Neural progenitor cell (in vitro differentiated cells): ENCODE results near the gene KLRK1. TPM values are rescaled to one million over a fixed set of nuclear protein-coding genes. Genes with fewer than 3 reads are reported as not detected.

Experiments
- DNase-seq: peaks from one replicate; pipeline ENCODE4 v3.0.0-alpha.2; 2016; ENCODE audit warnings: low spot score
- H2AFZ ChIP-seq: fragments of 200-600 bp; sonication (generic); replicated peaks from 2 replicates; pipeline ENCODE4 v1.6.1; 2016; ENCODE audit warnings: antibody characterized with exemption
- H3F3A ChIP-seq: fragments of 200-600 bp; sonication (generic); 2 replicates; pipeline ENCODE4 v1.6.1; 2016; ENCODE audit warnings: antibody characterized with exemption, low read depth
- H3K27ac ChIP-seq: fragments of 200-600 bp; sonication (generic); 2 replicates; pipeline ENCODE4 v1.5.1; 2016; ENCODE audit warnings: mild to moderate bottlenecking
- H3K27me3 ChIP-seq: fragments of 200-600 bp; sonication (generic); 2 replicates; pipeline ENCODE4 v1.6.1; 2016; ENCODE audit warnings: mild to moderate bottlenecking, moderate library complexity
- H3K36me3 ChIP-seq: fragments of 200-600 bp; sonication (generic); 2 replicates; pipeline ENCODE4 v1.5.1; 2016
- H3K4me1 ChIP-seq: fragments of 200-600 bp; sonication (generic); 2 replicates; pipeline ENCODE4 v1.6.1; 2016; ENCODE audit warnings: mixed run types
- H3K4me2 ChIP-seq: fragments of 200-600 bp; sonication (generic); 2 replicates; pipeline ENCODE4 v1.6.1; 2016
- H3K4me3 ChIP-seq: fragments of 200-600 bp; sonication (generic); 2 replicates; pipeline ENCODE4 v1.5.1; 2016
- H3K79me2 ChIP-seq: fragments of 200-600 bp; sonication (generic); 2 replicates; pipeline ENCODE4 v1.6.1; 2016; ENCODE audit warnings: low read depth
- H3K9ac ChIP-seq: fragments of 200-600 bp; sonication (generic); 2 replicates; pipeline ENCODE4 v1.6.1; 2016
- H3K9me3 ChIP-seq: fragments of 200-600 bp; sonication (generic); 2 replicates; pipeline ENCODE4 v1.5.1; 2016; ENCODE audit warnings: low read depth
- H4K20me1 ChIP-seq: fragments of 200-600 bp; sonication (generic); 2 replicates; pipeline ENCODE4 v1.6.1; 2016; ENCODE audit warnings: low read depth
- H3K27ac Mint-ChIP-seq: 3 replicates; pipeline ENCODE4 v1.8.0; 2021; ENCODE audit warnings: mixed read lengths
- H3K27me3 Mint-ChIP-seq: 2 replicates; pipeline ENCODE4 v1.8.0; 2022; ENCODE audit warnings: low read depth, mild to moderate bottlenecking, inconsistent platforms, moderate library complexity, mixed read lengths; ENCODE audit not compliant: insufficient read depth
- H3K36me3 Mint-ChIP-seq: 3 replicates; pipeline ENCODE4 v1.8.0; 2021; ENCODE audit warnings: mixed read lengths
- H3K4me1 Mint-ChIP-seq: 3 replicates; pipeline ENCODE4 v1.8.0; 2021; ENCODE audit warnings: mixed read lengths
- H3K4me3 Mint-ChIP-seq: 3 replicates; pipeline ENCODE4 v1.8.0; 2021; ENCODE audit warnings: mild to moderate bottlenecking, moderate library complexity, mixed read lengths
- H3K9me3 Mint-ChIP-seq: 3 replicates; pipeline ENCODE4 v1.8.0; 2020; ENCODE audit warnings: mixed read lengths
- EZH2 ChIP-seq: fragments of 200-600 bp; sonication (generic); IDR thresholded peaks from 2 replicates; pipeline ENCODE4 v1.6.1; 2017; ENCODE audit warnings: antibody characterized with exemption, mild to moderate bottlenecking, moderate library complexity
- EZH2phosphoT487 ChIP-seq: fragments of 200-600 bp; sonication (generic); IDR thresholded peaks from 2 replicates; pipeline ENCODE4 v1.6.1; 2017; ENCODE audit warnings: antibody characterized with exemption
- total RNA-seq: library from RNA; depleted of rRNA; stranded (reverse); fragments of >200 nt; gene quantifications from 2 replicates; pipeline ENCODE4 v1.2.3, GENCODE V29; 2015; ENCODE audit warnings: low replicate concordance
- TF ChIP-seq, protein P1 (sequence below): fragments of 200-600 bp; sonication (generic); IDR thresholded peaks from 2 replicates; pipeline ENCODE4 v1.5.1; 2017; ENCODE audit warnings: antibody characterized with exemption, mild to moderate bottlenecking

The KLRK1 gene
- total RNA-seq, 1 donor from 2014 or later: not detected

DNA sequence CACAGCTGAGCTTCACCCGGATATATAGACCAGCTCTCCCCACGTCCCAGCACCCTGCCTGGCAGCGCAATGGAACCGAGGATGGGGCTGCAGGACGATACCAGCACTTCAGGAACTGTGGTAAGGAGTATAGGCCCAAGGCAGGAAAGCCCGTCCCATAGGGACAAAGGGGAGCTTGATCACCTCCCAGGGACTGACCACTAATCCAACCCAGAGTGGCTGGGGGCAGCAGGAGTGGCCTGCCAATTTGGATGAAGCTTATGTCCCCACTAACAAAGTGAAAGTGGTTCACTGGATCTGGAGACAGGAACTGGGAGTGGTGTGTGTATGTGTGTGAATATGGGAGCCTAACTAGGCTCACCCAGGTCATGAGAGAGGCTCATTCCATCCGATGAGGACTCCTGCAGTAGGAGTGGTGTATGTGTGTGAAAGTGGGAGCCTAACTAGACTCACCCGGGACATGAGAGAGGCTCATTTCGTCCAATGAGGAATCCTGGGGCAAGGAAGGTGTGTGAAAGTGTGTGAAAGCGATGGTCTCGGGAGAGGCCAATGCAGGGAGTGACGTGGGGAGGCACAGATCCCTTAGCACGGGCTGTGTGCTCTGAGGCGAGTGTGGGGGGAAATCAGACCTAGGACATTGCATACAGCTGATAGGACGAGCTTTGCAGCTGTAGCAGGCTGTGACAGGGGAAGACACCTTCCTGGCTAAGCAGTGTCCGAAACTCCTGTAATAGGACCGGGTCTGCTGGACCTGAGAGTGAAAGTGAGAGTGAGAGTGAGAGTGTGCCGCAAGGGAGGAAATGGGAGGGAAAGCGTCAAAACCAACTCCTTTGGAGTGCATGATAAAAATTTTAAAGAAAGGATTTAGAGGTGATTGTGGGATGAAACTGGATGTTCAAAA lies 25.7 kb downstream of the KLRK1 start:
- Histone ChIP-seq H3K4me3 (peak overlapping the region; percentile 30), H3K36me3 (no peaks in the 10 kb centered on the region), H2AFZ (peak overlapping the region; percentile 93), H3K9me3 (no peaks in the 10 kb centered on the region), H3K27me3 (no peaks in the 10 kb centered on the region), H3K9ac (no peak overlapping the region), H3K4me1 (peaks cover 36% of the 10 kb centered on the region), H3K79me2 (no peaks in the 10 kb centered on the region), H4K20me1 (no peaks in the 10 kb centered on the region), H3F3A (peaks cover 11% of the 10 kb centered on the region), H3K27ac (no peak overlapping the region), H3K4me2 (peak overlapping the region; percentile 74)
- Mint-ChIP-seq H3K4me1 (peaks cover 14% of the 10 kb centered on the region), H3K9me3 (peaks cover 6% of the 10 kb centered on the region), H3K27ac (no peak overlapping the region), H3K4me3 (no peak overlapping the region), H3K36me3 (peaks cover 2% of the 10 kb centered on the region), H3K27me3 (no peaks in the 10 kb centered on the region)
- DNase-seq: peak; percentile 41
- TF ChIP-seq, protein P1, sequence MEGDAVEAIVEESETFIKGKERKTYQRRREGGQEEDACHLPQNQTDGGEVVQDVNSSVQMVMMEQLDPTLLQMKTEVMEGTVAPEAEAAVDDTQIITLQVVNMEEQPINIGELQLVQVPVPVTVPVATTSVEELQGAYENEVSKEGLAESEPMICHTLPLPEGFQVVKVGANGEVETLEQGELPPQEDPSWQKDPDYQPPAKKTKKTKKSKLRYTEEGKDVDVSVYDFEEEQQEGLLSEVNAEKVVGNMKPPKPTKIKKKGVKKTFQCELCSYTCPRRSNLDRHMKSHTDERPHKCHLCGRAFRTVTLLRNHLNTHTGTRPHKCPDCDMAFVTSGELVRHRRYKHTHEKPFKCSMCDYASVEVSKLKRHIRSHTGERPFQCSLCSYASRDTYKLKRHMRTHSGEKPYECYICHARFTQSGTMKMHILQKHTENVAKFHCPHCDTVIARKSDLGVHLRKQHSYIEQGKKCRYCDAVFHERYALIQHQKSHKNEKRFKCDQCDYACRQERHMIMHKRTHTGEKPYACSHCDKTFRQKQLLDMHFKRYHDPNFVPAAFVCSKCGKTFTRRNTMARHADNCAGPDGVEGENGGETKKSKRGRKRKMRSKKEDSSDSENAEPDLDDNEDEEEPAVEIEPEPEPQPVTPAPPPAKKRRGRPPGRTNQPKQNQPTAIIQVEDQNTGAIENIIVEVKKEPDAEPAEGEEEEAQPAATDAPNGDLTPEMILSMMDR: no peak
- TF ChIP-seq EZH2 (no peak), EZH2phosphoT487 (no peak)

DNA sequence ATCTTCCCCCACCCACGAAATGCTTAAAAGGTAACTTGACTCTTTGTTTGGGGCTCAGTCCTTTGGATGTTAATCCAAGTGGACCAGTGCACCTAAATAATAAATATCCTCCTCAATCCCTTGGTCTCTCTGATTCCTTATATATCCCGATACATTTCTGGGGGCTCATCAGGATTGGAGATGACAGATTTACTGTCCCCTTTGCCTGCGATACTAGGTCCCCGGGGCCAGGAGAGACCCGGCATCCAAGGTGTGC lies 26.3 kb downstream of the KLRK1 start:
- Histone ChIP-seq H3K4me2 (peak overlapping the region; percentile 74), H3K27me3 (no peaks in the 10 kb centered on the region), H4K20me1 (no peaks in the 10 kb centered on the region), H3K9me3 (no peaks in the 10 kb centered on the region), H3K79me2 (no peaks in the 10 kb centered on the region), H3K36me3 (no peaks in the 10 kb centered on the region), H3F3A (peaks cover 11% of the 10 kb centered on the region), H2AFZ (peak overlapping the region; percentile 93), H3K4me1 (peaks cover 36% of the 10 kb centered on the region), H3K27ac (no peak overlapping the region), H3K4me3 (peak overlapping the region; percentile 1), H3K9ac (no peak overlapping the region)
- Mint-ChIP-seq H3K4me1 (peaks cover 14% of the 10 kb centered on the region), H3K4me3 (no peak overlapping the region), H3K27ac (no peak overlapping the region), H3K27me3 (no peaks in the 10 kb centered on the region), H3K9me3 (peaks cover 5% of the 10 kb centered on the region), H3K36me3 (peaks cover 2% of the 10 kb centered on the region)
- no peak for DNase-seq
- TF ChIP-seq, protein P1: no peak
- TF ChIP-seq EZH2 (no peak), EZH2phosphoT487 (no peak)

DNA sequence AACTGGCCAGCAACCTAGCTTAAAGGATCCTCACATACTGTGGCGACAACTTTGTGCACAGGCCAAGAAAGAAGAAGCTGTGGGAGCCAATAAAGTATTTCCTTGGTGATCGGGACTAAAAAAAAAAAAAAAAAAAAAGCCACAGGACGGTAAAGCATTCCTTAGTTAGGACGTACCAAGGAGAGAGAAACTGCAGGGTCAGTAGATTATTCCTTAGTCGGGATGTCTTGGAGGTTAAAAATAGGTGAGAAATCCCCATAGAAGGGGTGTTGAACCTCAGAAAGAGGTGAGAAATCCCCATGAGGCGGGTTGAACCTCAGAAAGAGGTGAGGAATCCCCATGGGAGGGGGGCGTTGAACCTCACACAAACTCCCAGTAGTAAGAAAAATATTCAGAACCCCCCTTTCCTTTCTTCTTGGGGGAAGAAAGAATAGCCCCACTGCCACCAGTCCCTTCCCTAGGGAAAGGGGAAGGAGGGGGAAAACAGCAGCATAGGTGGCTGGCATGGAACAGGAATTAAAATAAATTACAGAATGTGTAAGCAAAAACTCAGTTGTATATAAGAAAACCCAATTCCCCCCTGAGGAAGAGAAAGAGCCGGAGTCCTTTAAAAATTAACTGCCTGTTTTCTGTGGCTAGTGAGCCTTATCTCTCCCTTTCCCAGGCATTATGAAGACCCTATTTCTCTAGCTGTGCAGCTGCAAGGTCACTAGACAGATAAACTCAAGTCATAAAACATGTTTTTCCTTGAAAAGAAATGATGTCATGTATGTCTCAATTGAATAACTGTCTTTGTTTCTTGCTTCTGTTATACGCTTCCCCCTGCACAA lies 26.8 kb downstream of the KLRK1 start:
- TF ChIP-seq, protein P1: no peak
- TF ChIP-seq EZH2phosphoT487 (no peak), EZH2 (no peak)
- Mint-ChIP-seq H3K36me3 (no peaks in the 10 kb centered on the region), H3K27me3 (no peaks in the 10 kb centered on the region), H3K4me3 (no peak overlapping the region), H3K4me1 (peaks cover 11% of the 10 kb centered on the region), H3K9me3 (peaks cover 2% of the 10 kb centered on the region), H3K27ac (no peak overlapping the region)
- Histone ChIP-seq H3K36me3 (no peaks in the 10 kb centered on the region), H3K9ac (no peak overlapping the region), H3K27ac (no peak overlapping the region), H3K79me2 (no peaks in the 10 kb centered on the region), H3K9me3 (no peaks in the 10 kb centered on the region), H3K4me1 (peaks cover 36% of the 10 kb centered on the region), H4K20me1 (no peaks in the 10 kb centered on the region), H3F3A (peaks cover 11% of the 10 kb centered on the region), H3K27me3 (no peaks in the 10 kb centered on the region), H2AFZ (peak overlapping the region; percentile 93), H3K4me2 (peak overlapping the region; percentile 74), H3K4me3 (peak overlapping the region; percentile 1)
- no peak for DNase-seq
